Endothelial cell of umbilical vein (primary cell): Measurements from ENCODE around the gene PLIN5. TPM values are rescaled to one million over a fixed set of nuclear protein-coding genes. Genes with fewer than 3 reads are reported as not detected.

ENCODE experiments used
- BruUV-seq: library from RNA; stranded (reverse); fragments of 400-500 nt; replicated peaks from 2 replicates; lab custom pipeline; 2021; lab: Mats Ljungman, UMichigan
- CTCF ChIA-PET: fragments of 300-600, 350-600 bp; sonication (Branson Sonifier 250); formaldehyde crosslinking; loops from one replicate; lab custom pipeline; 2021; ENCODE audit warnings: antibody characterized with exemption, inconsistent platforms; lab: Charles Lee
- POLR2A ChIA-PET: fragments of 300-600, 350-600 bp; sonication (Branson Sonifier 250); formaldehyde crosslinking; loops from one replicate; lab custom pipeline; 2021; ENCODE audit warnings: antibody characterized with exemption, inconsistent platforms; lab: Charles Lee
- DNase-seq: peaks from one replicate; pipeline ENCODE4 v3.0.0-alpha.2; 2011; ENCODE audit warnings: low read depth, low spot score
- FAIRE-seq: peaks from 2 replicates; lab custom pipeline; 2011; peaks lifted over from hg19 to GRCh38; lab: Jason Lieb, UNC
- H2AFZ ChIP-seq: 2 replicates; pipeline ENCODE4 v1.6.0; 2012; ENCODE audit warnings: low read depth, low read length, control low read depth, inconsistent platforms
- H3K27ac ChIP-seq: 2 replicates; pipeline ENCODE4 v1.5.1; 2011; ENCODE audit warnings: low read depth, mild to moderate bottlenecking, control low read depth, low read length, moderate library complexity; ENCODE audit not compliant: insufficient read depth
- H3K27me3 ChIP-seq, 2 experiments: 2 replicates each; pipeline versions ENCODE4 v1.6.0 to v1.6.1; 2011; ENCODE audit warnings: low read length in 2 of 2, mixed read lengths in 1 of 2; ENCODE audit not compliant: control insufficient read depth in 2 of 2, insufficient read depth in 2 of 2
- H3K36me3 ChIP-seq, 2 experiments: 2 replicates in 1 of 2; 3 replicates in 1 of 2; pipeline ENCODE4 v1.5.1; 2011; ENCODE audit warnings: low read length in 2 of 2, mild to moderate bottlenecking in 1 of 2, moderate library complexity in 1 of 2; ENCODE audit not compliant: control insufficient read depth in 2 of 2, insufficient read depth in 2 of 2; ENCODE audit errors: extremely low read depth in 1 of 2
- H3K4me1 ChIP-seq: 3 replicates; pipeline ENCODE4 v1.5.1; 2011; ENCODE audit warnings: mild to moderate bottlenecking, low read length; ENCODE audit not compliant: control insufficient read depth, insufficient read depth; ENCODE audit errors: extremely low read depth
- H3K4me2 ChIP-seq: 2 replicates; pipeline ENCODE4 v1.6.1; 2011; ENCODE audit warnings: low read length, control low read depth, mixed read lengths; ENCODE audit not compliant: insufficient read depth
- H3K4me3 ChIP-seq, 3 experiments: fragments of 200-600 bp in 1 of 3; sonication (generic), shearing (Covaris generic) in 1 of 3; replicated peaks in 1 of 3; 2 replicates each; pipeline ENCODE4 v1.5.1; 2011 to 2016; ENCODE audit warnings: control low read depth in 3 of 3, low read length in 3 of 3, mild to moderate bottlenecking in 2 of 3, inconsistent platforms in 1 of 3, low read depth in 1 of 3, moderate library complexity in 1 of 3; ENCODE audit not compliant: insufficient read depth in 1 of 3
- H3K79me2 ChIP-seq: 2 replicates; pipeline ENCODE4 v1.6.0; 2012; ENCODE audit warnings: low read length, inconsistent platforms; ENCODE audit not compliant: control insufficient read depth, insufficient read depth
- H3K9ac ChIP-seq: replicated peaks from 2 replicates; pipeline ENCODE3; 2011; ENCODE audit warnings: low read length, control low read depth; ENCODE audit not compliant: insufficient read depth; ENCODE audit errors: extremely low read depth
- H3K9me1 ChIP-seq: replicated peaks from 3 replicates; pipeline ENCODE4 v1.6.0; 2011; ENCODE audit warnings: mild to moderate bottlenecking, low read length; ENCODE audit not compliant: control insufficient read depth, insufficient read depth; ENCODE audit errors: extremely low read depth
- H3K9me3 ChIP-seq: replicated peaks from 2 replicates; pipeline ENCODE4 v1.5.1; 2012; ENCODE audit warnings: low read length, inconsistent platforms; ENCODE audit not compliant: control insufficient read depth, insufficient read depth
- H4K20me1 ChIP-seq: replicated peaks from 2 replicates; pipeline ENCODE3; 2011; ENCODE audit warnings: mild to moderate bottlenecking, low read length; ENCODE audit not compliant: control insufficient read depth, insufficient read depth; ENCODE audit errors: extremely low read depth
- CTCF ChIP-seq, 2 donors: IDR thresholded peaks; 1 replicate in 1 of 2; 2 replicates in 1 of 2; pipeline ENCODE4 v1.5.1; 2011; ENCODE audit warnings: low read length in 2 of 2, mild to moderate bottlenecking in 2 of 2, moderate library complexity in 2 of 2, control low read depth in 1 of 2, inconsistent platforms in 1 of 2, low read depth in 1 of 2; ENCODE audit not compliant: insufficient read depth in 1 of 2; ENCODE audit errors: extremely low read depth in 1 of 2
- EZH2 ChIP-seq: IDR thresholded peaks from 2 replicates; pipeline ENCODE4 v1.6.1; 2012; ENCODE audit warnings: borderline replicate concordance, low read depth, mild to moderate bottlenecking, moderate library complexity, low read length, inconsistent platforms; ENCODE audit not compliant: severe bottlenecking
- FOS ChIP-seq: IDR thresholded peaks from 2 replicates; pipeline ENCODE4 v1.6.1; 2011; ENCODE audit warnings: mild to moderate bottlenecking, low read length, moderate library complexity, borderline replicate concordance; ENCODE audit not compliant: insufficient read depth
- GATA2 ChIP-seq: IDR thresholded peaks from 2 replicates; pipeline ENCODE4 v1.7.0; 2011; ENCODE audit warnings: low read depth, mild to moderate bottlenecking, moderate library complexity, mixed read lengths, low read length; ENCODE audit not compliant: insufficient read length, insufficient read depth
- JUN ChIP-seq: IDR thresholded peaks from 2 replicates; pipeline ENCODE4 v1.6.1; 2011; ENCODE audit warnings: borderline replicate concordance, low read depth; ENCODE audit not compliant: insufficient read length, insufficient read depth
- MAX ChIP-seq: IDR thresholded peaks from 2 replicates; pipeline ENCODE4 v1.6.1; 2011; ENCODE audit not compliant: insufficient read depth, insufficient read length
- MYC ChIP-seq: IDR thresholded peaks from one replicate; pipeline ENCODE4 v1.6.1; 2011; ENCODE audit warnings: mild to moderate bottlenecking, low read depth, low read length
- POLR2A ChIP-seq: IDR thresholded peaks from 2 replicates; pipeline ENCODE4 v1.6.1; 2012; ENCODE audit warnings: low read depth, mild to moderate bottlenecking, control low read depth, low read length
- POLR2AphosphoS5 ChIP-seq: IDR thresholded peaks from 2 replicates; pipeline ENCODE4 v1.6.1; 2012; ENCODE audit warnings: low read depth, mild to moderate bottlenecking, control low read depth, low read length, moderate library complexity; ENCODE audit not compliant: insufficient read depth
- dilution Hi-C: fragments of 300-500 bp; cut with MboI; formaldehyde crosslinking; loops from one replicate; pipeline ENCODE4 v1.15.0; 2019; ENCODE audit warnings: low sequenced_read_pairs; ENCODE audit not compliant: extremely low pct_ligation_motif_present
- intact Hi-C: fragments of 100-400 bp; cut with micrococcal nuclease; formaldehyde crosslinking; loops from one replicate; pipeline ENCODE4 v1.10.0; 2022
- polyA plus RNA-seq, 4 experiments: library from polyadenylated mRNA; depleted of rRNA in 3 of 4; stranded (reverse) in 3 of 4; unstranded in 1 of 4; fragments of >200 nt; gene quantifications; 2 replicates each; pipeline versions ENCODE4 v1.2.1 to v1.2.3, GENCODE V29; 2011 to 2012; ENCODE audit warnings: missing spikeins in 1 of 4
- total RNA-seq: library from RNA; stranded (reverse); gene quantifications from 2 replicates; pipeline ENCODE4 v1.2.3, GENCODE V29; 2021

The PLIN5 gene
- total and polyA plus RNA-seq, 2 donors (not counting 3 experiments of a cell fraction or from before 2014, with no cell fraction given), result 0.17 to 0.24 TPM

- Histone ChIP-seq H3K9me1 (no peaks in the 10 kb centered on the region), H3K4me3 (no peak overlapping the region), H2AFZ (no peak overlapping the region), H3K4me2 (no peak overlapping the region), H3K79me2 (peaks cover 3% of the 10 kb centered on the region), H3K9me3 (no peaks in the 10 kb centered on the region), H4K20me1 (no peaks in the 10 kb centered on the region), H3K27me3 (no peaks in the 10 kb centered on the region), H3K27ac (no peak overlapping the region), H3K9ac (no peak overlapping the region), H3K4me1 (peaks cover 27% of the 10 kb centered on the region), H3K36me3 (peaks cover 0 to 3% of the 10 kb centered on the region in 2 experiments)
- dilution Hi-C loops (no loop called here), intact Hi-C loops (no loop called here)
- TF ChIP-seq EZH2 (no peak), JUN (no peak), POLR2AphosphoS5 (no peak), GATA2 (no peak), POLR2A (no peak), CTCF (IDR thresholded peaks at IDR 0.05; ENCODE audit: extremely low read depth in 1 of 2, insufficient read depth in 1 of 2, low read depth in 1 of 2, low read length in 2 of 2) (no peak), MAX (no peak), FOS (no peak), MYC (no peak)
- no peak for DNase-seq
- POLR2A ChIA-PET, result no interaction called here
- CTCF ChIA-PET, result interaction anchor here (1.2 to 7.1 kb wide), 4 partner anchors 11 to 67 kb away, joined by 3 to 66 read pairs (median 44); partner anchors contain the start of gene SEMA6B
- no TSS peak for BruUV-seq
- FAIRE-seq, result no peak
Measured at GRCh38 chr19:4570402-4570801, 35.4 kb upstream of the PLIN5 start.
